Measurements from ENCODE around the gene CNTN5.

- TF ChIP-seq CTCF (IDR thresholded peaks at IDR 0.05) (no peak), POLR2A (IDR thresholded peaks at IDR 0.05) (no peak)
Measured at GRCh38 chr11:99494065-99494464, 473.3 kb downstream of the CNTN5 start.

Data from uterus (tissue), 2 donors.